ENCODE data around the gene ANKRD23.
A peak's percentile ranks its signal among the peaks of the same experiment; 100 is the strongest.

The ANKRD23 gene

GRCh38 chr2:96822786-96823185, 21.0 kb downstream of the ANKRD23 start:
- TF ChIP-seq CTCF (conservative IDR thresholded peaks at IDR 0.05) (no peak), ZFX (IDR thresholded peaks at IDR 0.05) (no peak)
- H3K27ac ChIP-seq: no peak overlapping the region

GRCh38 chr2:96821113-96821675, 22.6 kb downstream of the ANKRD23 start:
- no peak for TF ChIP-seq CTCF (conservative IDR thresholded peaks at IDR 0.05)
- TF ChIP-seq ZFX (IDR thresholded peaks at IDR 0.05): no peak
- no peak overlapping the region for H3K27ac ChIP-seq

GRCh38 chr2:96819876-96820511, 23.8 kb downstream of the ANKRD23 start:
- TF ChIP-seq CTCF (conservative IDR thresholded peaks at IDR 0.05) (no peak), ZFX (IDR thresholded peaks at IDR 0.05) (no peak)
- H3K27ac ChIP-seq: no peak overlapping the region

GRCh38 chr2:96819128-96819875, 24.5 kb downstream of the ANKRD23 start:
- TF ChIP-seq CTCF (conservative IDR thresholded peaks at IDR 0.05) (no peak), ZFX (IDR thresholded peaks at IDR 0.05) (no peak)
- H3K27ac ChIP-seq: no peak overlapping the region

GRCh38 chr2:96817882-96818281, 25.9 kb downstream of the ANKRD23 start:
- TF ChIP-seq ZFX (IDR thresholded peaks at IDR 0.05) (no peak), CTCF (conservative IDR thresholded peaks at IDR 0.05) (no peak)
- H3K27ac ChIP-seq: peak overlapping the region; percentile 90

GRCh38 chr2:96816836-96817702, 26.8 kb downstream of the ANKRD23 start:
- peak overlapping the region; percentile 90 for H3K27ac ChIP-seq
- TF ChIP-seq ZFX (IDR thresholded peaks at IDR 0.05) (peak; percentile 27; the same call in 1 of the 2 replicates), CTCF (conservative IDR thresholded peaks at IDR 0.05) (no peak)
